Upper lobe of right lung (tissue), 1 donor: ENCODE results near the gene IL1R1. TPM values are rescaled to one million over a fixed set of nuclear protein-coding genes. Genes with fewer than 3 reads are reported as not detected.

ENCODE experiments used
- ATAC-seq: fragments of 200-7000 bp; cut with Tn5 transposase; one replicate; pipeline ENCODE4 v1.9.1; 2020; ENCODE audit warnings: mild to moderate bottlenecking, moderate library complexity
- DNase-seq: peaks from one replicate; pipeline ENCODE4 v3.0.0-alpha.2; 2020
- H3K27ac ChIP-seq: fragments of 200-600 bp; one replicate; pipeline ENCODE4 v1.8.0; 2022
- H3K27me3 ChIP-seq: fragments of 200-600 bp; one replicate; pipeline ENCODE4 v1.8.0; 2022; ENCODE audit warnings: mild to moderate bottlenecking
- H3K36me3 ChIP-seq: fragments of 200-600 bp; one replicate; pipeline ENCODE4 v1.8.0; 2022
- H3K4me1 ChIP-seq: fragments of 200-600 bp; one replicate; pipeline ENCODE4 v1.8.0; 2022
- H3K4me3 ChIP-seq: fragments of 200-600 bp; one replicate; pipeline ENCODE4 v1.8.0; 2022; ENCODE audit warnings: mild to moderate bottlenecking
- H3K9me3 ChIP-seq: fragments of 200-600 bp; one replicate; pipeline ENCODE4 v1.8.0; 2022
- intact Hi-C: fragments of 100-400 bp; cut with DNase I; formaldehyde crosslinking; loops from one replicate; pipeline ENCODE4 v1.11.0; 2022
- total RNA-seq: library from RNA; stranded (reverse); fragmentation: NEBNext Ultra II Directional; extraction: Animal tissue kit (Norgen Biotek cat#: 25700); gene quantifications from one replicate; pipeline ENCODE4 v1.2.1, GENCODE V29; 2021
- TF ChIP-seq, protein P1 (sequence below): fragments of 200-600 bp; IDR thresholded peaks from one replicate; pipeline ENCODE4 v1.8.0; 2022; ENCODE audit warnings: antibody characterized with exemption
- donor health status: DM: no; HTN: yes; CAD: no; lungs with severe emphysema.

Gene IL1R1
- total RNA-seq, 1 donor from 2014 or later = 196 TPM

GRCh38 chr2:102176172-102176571 is 33.6 kb downstream of the IL1R1 start:
- ATAC-seq = no peak
- intact Hi-C loops = no loop called here
- Histone ChIP-seq H3K4me3 (no peak overlapping the region), H3K36me3 (peaks cover 89% of the 10 kb centered on the region), H3K27me3 (no peaks in the 10 kb centered on the region), H3K9me3 (no peaks in the 10 kb centered on the region), H3K27ac (no peak overlapping the region), H3K4me1 (no peaks in the 10 kb centered on the region)
- DNase-seq = no peak
- TF ChIP-seq, protein P1, sequence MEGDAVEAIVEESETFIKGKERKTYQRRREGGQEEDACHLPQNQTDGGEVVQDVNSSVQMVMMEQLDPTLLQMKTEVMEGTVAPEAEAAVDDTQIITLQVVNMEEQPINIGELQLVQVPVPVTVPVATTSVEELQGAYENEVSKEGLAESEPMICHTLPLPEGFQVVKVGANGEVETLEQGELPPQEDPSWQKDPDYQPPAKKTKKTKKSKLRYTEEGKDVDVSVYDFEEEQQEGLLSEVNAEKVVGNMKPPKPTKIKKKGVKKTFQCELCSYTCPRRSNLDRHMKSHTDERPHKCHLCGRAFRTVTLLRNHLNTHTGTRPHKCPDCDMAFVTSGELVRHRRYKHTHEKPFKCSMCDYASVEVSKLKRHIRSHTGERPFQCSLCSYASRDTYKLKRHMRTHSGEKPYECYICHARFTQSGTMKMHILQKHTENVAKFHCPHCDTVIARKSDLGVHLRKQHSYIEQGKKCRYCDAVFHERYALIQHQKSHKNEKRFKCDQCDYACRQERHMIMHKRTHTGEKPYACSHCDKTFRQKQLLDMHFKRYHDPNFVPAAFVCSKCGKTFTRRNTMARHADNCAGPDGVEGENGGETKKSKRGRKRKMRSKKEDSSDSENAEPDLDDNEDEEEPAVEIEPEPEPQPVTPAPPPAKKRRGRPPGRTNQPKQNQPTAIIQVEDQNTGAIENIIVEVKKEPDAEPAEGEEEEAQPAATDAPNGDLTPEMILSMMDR = no peak

- H3K4me1 ChIP-seq = no peaks in the 10 kb centered on the region
- TF ChIP-seq, protein P1 = no peak
- peak; percentile 32 for ATAC-seq
- H3K27me3 ChIP-seq = no peaks in the 10 kb centered on the region
- no peaks in the 10 kb centered on the region for H3K9me3 ChIP-seq
- no peak overlapping the region for H3K4me3 ChIP-seq
- intact Hi-C loops = no loop called here
- no peak for DNase-seq
- H3K36me3 ChIP-seq = peaks cover 71% of the 10 kb centered on the region
- no peak overlapping the region for H3K27ac ChIP-seq
Observed at GRCh38 chr2:102177814-102178478, 35.4 kb downstream of the IL1R1 start.

- Histone ChIP-seq H3K27ac (no peak overlapping the region), H3K4me3 (no peak overlapping the region), H3K27me3 (no peaks in the 10 kb centered on the region), H3K4me1 (no peaks in the 10 kb centered on the region), H3K36me3 (peaks cover 60% of the 10 kb centered on the region), H3K9me3 (no peaks in the 10 kb centered on the region)
- DNase-seq (no peak), ATAC-seq (no peak)
- TF ChIP-seq, protein P1 = no peak
- intact Hi-C loops = no loop called here
Observed at GRCh38 chr2:102179061-102179460, 36.5 kb downstream of the IL1R1 start.

- no peak for DNase-seq
- peaks cover 51% of the 10 kb centered on the region for H3K36me3 ChIP-seq
- ATAC-seq = no peak
- no peak overlapping the region for H3K4me3 ChIP-seq
- TF ChIP-seq, protein P1 = no peak
- no peaks in the 10 kb centered on the region for H3K27me3 ChIP-seq
- no peak overlapping the region for H3K27ac ChIP-seq
- no peaks in the 10 kb centered on the region for H3K4me1 ChIP-seq
- intact Hi-C loops = loop anchor here (10.0 kb wide), 1 partner anchor 55 kb away; no protein-coding TSS in a partner anchor
- H3K9me3 ChIP-seq = no peaks in the 10 kb centered on the region
Observed at GRCh38 chr2:102179788-102180686, 37.5 kb downstream of the IL1R1 start.

DNA sequence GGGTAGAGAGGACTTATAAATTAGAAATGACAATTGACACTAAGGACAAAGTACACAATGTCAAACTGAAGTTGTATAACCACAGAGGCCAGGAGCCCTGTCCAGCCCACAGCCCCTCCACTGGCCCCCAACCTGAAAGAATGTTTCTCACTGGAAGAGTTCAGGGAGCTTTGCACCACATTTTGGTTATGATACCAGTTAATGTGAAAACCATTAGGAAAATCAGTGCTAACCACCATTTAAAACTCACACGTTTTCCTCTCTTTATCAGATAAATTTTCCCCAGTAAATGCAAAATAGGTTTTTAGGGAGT is 38.1 kb downstream of the IL1R1 start:
- H3K9me3 ChIP-seq = no peaks in the 10 kb centered on the region
- no peaks in the 10 kb centered on the region for H3K27me3 ChIP-seq
- DNase-seq (no peak), ATAC-seq (no peak)
- peaks cover 45% of the 10 kb centered on the region for H3K36me3 ChIP-seq
- TF ChIP-seq, protein P1 = no peak
- H3K4me3 ChIP-seq = no peak overlapping the region
- intact Hi-C loops = loop anchor here (10.0 kb wide), 1 partner anchor 54 kb away; no protein-coding TSS in a partner anchor
- no peaks in the 10 kb centered on the region for H3K4me1 ChIP-seq
- no peak overlapping the region for H3K27ac ChIP-seq
